22Rv1 (cell line): ENCODE results near the gene MIDN.

Experiments
- H3K27ac ChIP-seq: fragments of 450-650 bp; 2 replicates; pipeline ENCODE4 v1.5.1; 2017
- ZFX ChIP-seq: fragments of 450-650 bp; IDR thresholded peaks from 2 replicates; pipeline ENCODE4 v1.6.1; 2017; ENCODE audit warnings: antibody characterized with exemption, borderline replicate concordance
- TF ChIP-seq, protein P1 (sequence below): fragments of 450-650 bp; IDR thresholded peaks from 2 replicates; pipeline ENCODE4 v1.5.1; 2017; ENCODE audit warnings: mild to moderate bottlenecking

MIDN gene

DNA sequence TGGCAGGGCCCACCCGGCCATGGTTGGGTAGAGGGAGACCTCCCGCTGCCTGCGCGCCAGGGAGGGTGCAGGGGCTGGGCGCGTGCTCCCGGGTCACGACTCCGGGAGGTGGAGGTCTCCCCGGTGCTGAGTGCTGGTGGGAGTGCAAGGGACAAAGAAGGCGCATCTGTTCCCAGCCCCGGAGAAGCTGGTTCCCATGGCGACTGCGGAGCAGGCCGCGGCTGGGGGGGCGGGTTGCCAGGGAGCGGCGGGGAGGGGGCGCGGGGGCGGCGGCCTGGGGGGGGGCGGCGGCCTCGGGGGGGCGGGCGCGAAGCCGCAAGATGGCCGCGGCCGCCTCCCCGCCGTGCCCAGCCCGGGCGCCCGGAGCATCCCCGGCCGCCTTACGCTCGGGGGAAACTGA lies 11.8 kb upstream of the MIDN start:
- H3K27ac ChIP-seq = peak overlapping the region; percentile 99
- no peak for TF ChIP-seq ZFX
- TF ChIP-seq, protein P1, sequence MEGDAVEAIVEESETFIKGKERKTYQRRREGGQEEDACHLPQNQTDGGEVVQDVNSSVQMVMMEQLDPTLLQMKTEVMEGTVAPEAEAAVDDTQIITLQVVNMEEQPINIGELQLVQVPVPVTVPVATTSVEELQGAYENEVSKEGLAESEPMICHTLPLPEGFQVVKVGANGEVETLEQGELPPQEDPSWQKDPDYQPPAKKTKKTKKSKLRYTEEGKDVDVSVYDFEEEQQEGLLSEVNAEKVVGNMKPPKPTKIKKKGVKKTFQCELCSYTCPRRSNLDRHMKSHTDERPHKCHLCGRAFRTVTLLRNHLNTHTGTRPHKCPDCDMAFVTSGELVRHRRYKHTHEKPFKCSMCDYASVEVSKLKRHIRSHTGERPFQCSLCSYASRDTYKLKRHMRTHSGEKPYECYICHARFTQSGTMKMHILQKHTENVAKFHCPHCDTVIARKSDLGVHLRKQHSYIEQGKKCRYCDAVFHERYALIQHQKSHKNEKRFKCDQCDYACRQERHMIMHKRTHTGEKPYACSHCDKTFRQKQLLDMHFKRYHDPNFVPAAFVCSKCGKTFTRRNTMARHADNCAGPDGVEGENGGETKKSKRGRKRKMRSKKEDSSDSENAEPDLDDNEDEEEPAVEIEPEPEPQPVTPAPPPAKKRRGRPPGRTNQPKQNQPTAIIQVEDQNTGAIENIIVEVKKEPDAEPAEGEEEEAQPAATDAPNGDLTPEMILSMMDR = no peak

GRCh38 chr19:1237027-1237659 lies 11.2 kb upstream of the MIDN start:
- TF ChIP-seq, protein P1 = no peak
- no peak for TF ChIP-seq ZFX
- peak overlapping the region; percentile 99 for H3K27ac ChIP-seq

DNA sequence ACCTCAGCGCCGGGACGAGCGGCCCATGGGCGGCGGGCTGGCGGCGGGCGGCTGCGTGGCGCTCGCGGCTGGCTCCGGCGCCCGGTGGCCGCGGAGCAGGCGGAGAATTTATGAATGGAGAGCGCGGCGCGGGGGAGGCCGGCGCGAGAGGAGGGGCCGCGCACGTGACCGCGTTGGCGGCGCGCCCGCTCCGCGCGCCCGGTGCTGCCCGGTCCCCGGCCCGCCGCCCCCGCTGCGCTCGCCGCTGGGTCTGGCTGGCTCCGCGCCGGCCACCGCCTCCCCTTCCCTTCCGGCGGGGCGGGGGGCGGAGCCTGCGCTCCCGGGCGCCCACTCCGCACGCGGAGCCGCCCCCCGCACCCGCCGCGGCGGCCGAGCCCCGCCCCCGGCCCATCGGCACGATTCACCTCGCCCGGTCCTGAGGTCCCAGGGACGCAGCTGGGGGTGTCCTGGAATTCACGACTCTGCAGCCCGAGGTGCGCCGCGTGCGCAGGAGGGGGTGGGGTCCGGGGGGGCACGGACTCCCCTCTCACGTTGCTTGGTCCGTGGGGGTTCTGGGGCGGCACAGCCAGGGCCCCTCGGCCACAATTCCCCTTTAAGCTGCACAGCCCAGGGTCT lies 10.5 kb upstream of the MIDN start, which contains the start of gene CBARP:
Gene CBARP, minus strand, starts transcription at position 252 of the 615 bp plus-strand sequence. CDS start 1,905 bp downstream, outside the sequence.
- peak within 1 kb of the TSS; percentile 99 for H3K27ac ChIP-seq
- no peak for TF ChIP-seq ZFX
- TF ChIP-seq, protein P1 = no peak

- no peak for TF ChIP-seq ZFX
- TF ChIP-seq, protein P1 = no peak
- peak overlapping the region; percentile 99 for H3K27ac ChIP-seq
These were observed 9.7 kb upstream of the MIDN start for GRCh38 chr19:1238369-1239303.

DNA sequence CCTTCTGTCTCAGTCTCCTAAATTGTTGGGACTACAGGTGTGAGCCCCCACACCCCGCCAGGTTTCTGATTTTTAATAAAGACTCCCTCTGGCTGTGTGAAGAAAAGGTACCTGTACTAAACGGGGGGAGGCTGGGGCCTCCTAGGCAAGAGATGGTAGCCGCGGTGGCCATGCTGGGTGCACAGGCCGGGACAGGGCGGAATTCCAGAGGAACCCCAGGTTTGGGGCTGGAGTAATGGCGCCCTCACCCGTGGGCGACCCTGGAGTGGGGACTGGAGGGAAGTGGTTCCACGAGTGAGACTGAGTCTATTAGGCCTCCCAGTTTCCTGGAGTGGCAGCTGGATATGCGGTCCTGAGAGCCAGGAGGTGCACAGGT lies 9.0 kb upstream of the MIDN start:
- no peak for TF ChIP-seq ZFX
- H3K27ac ChIP-seq = peak overlapping the region; percentile 99

DNA sequence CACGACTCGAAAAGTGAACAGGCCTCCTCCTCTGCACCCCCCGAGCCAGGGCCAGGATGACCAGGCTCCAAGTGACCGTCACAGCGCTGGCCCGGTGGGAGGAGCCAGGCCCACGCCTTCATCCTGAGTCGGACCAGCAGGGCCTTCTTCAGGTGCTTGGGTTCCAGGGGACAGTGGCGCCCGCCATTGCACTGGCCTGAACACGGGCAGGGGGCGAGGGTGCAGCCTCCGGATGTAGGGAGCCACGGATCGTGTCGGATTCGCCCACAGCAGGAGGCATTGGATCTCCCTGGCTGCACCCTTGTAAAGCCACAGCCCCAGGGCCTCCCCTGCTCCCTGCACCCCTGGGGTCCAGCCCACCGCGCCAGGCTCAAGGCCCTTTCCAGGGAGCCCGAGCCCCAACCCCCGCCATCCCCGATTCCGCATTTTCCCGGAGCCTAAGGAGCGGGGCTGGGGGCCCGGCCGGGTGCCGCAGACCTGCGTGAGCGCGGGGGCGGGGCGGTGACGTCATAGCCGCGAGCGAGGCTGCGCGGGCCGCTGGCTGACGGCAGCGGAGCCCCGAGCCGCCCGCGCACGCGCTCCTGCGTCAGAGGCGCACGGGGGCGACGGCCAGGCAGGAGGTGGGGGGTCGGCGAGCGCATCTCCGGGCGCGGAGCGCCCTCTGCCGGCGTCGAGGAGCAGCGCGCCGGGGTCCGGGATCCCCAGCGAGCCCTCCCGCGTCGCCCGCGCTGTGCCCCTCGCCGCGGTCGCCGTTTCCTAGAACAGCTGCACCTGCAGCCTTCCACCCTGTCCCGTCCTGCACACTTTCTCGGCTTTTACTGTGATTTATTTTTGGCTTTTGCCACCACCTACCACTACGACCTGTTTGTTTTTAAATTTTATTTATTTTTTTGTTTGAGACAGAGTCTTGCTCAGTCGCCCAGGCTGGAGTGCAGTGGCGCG lies 8.3 kb upstream of the MIDN start:
- H3K27ac ChIP-seq = peak overlapping the region; percentile 99
- no peak for TF ChIP-seq ZFX
- TF ChIP-seq, protein P1 = peak; percentile 92

DNA sequence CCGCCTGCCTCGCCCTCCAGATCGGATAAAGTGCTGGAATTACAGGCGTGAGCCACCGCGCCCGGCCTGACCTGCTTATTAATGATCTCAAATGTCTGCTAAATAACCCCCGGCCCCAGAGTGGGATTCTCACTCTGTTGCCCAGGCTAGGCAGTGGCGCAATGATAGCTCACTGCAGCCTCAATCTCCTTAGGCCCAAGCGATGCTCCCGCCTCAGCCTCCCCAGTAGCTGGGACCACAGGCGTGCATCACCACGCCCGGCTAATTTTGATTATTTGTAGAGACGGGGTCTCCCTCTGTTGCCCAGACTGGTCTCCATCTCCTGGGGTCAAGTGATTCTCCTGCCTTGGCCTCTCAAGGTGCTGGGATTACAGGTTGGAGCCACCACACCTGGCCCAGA lies 7.5 kb upstream of the MIDN start:
- TF ChIP-seq, protein P1 = no peak
- H3K27ac ChIP-seq = peak overlapping the region; percentile 99
